ENCODE measurements around the gene INSL3. TPM values are rescaled to one million over a fixed set of nuclear protein-coding genes. Genes with fewer than 3 reads are reported as not detected.

INSL3 gene
- total and polyA plus RNA-seq, 2 of the 13 experiments (the other 11 are each of a cell fraction or from before 2014, with no cell fraction given): 0.30 TPM; not detected in 1

- no peak for TF ChIP-seq MXD4 (CRISPR knock-in tag; IDR thresholded peaks at IDR 0.05)
- TF ChIP-seq MBD4 (IDR thresholded peaks at IDR 0.05; ENCODE audit: borderline replicate concordance, low read length): no peak
- TF ChIP-seq RXRB (CRISPR knock-in tag; IDR thresholded peaks at IDR 0.05; ENCODE audit: borderline replicate concordance): peak; percentile 78
- TF ChIP-seq ZMYM2 (CRISPR knock-in tag; IDR thresholded peaks at IDR 0.05): no peak
- TF ChIP-seq ZNF646 (CRISPR knock-in tag; IDR thresholded peaks at IDR 0.05): no peak
- TF ChIP-seq YY1 (IDR thresholded peaks at IDR 0.05; ENCODE audit: insufficient read depth, insufficient replicate concordance, low read depth, low read length): no peak
- no peak for TF ChIP-seq MATR3 (CRISPR knock-in tag; IDR thresholded peaks at IDR 0.05)
- peak; percentile 27; the same call in 1 of the 2 replicates for TF ChIP-seq ZNF451 (CRISPR knock-in tag; IDR thresholded peaks at IDR 0.05)
- no peak for TF ChIP-seq ZBTB7A (CRISPR knock-in tag; IDR thresholded peaks at IDR 0.05)
- TF ChIP-seq ZNF746 (CRISPR knock-in tag; IDR thresholded peaks at IDR 0.05): no peak
- no peak for TF ChIP-seq ZNF503 (CRISPR knock-in tag; IDR thresholded peaks at IDR 0.05)
- no peak for TF ChIP-seq ZNF138 (CRISPR knock-in tag; IDR thresholded peaks at IDR 0.05; ENCODE audit: low read depth)
- no peak for TF ChIP-seq ZBTB39 (CRISPR knock-in tag; IDR thresholded peaks at IDR 0.05)
- no peak for TF ChIP-seq MAFF (IDR thresholded peaks at IDR 0.05; ENCODE audit: low read depth, low read length)
- no peak for TF ChIP-seq PHF5A (CRISPR knock-in tag; IDR thresholded peaks at IDR 0.05; ENCODE audit: low read depth, unreplicated experiment)
- TF ChIP-seq STAT6 (CRISPR knock-in tag; IDR thresholded peaks at IDR 0.05; ENCODE audit: borderline replicate concordance): no peak; the same call in 1 of the 2 replicates
These were observed 25.1 kb downstream of the INSL3 start (continued) for GRCh38 chr19:17796013-17796837.
